Measurements from ENCODE around the gene ZG16.

DNA sequence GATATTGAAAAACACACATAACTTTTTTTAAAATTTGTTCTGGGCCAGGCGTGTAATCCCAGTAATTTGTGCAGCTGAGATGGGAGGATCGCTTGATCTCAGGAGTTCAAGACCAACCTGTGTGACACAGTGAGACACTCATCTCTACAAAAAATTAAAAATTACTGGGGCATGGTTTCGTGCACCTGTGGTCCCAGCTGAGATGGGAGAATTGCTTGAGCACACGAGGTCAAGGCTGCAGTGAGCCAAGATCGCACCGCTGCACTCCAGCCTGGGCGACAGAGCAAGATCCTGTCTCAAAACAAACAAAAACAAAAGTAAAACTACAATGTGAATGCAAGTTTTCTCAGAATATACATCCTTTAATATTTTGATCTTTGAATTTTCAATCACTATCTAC lies 47.4 kb upstream of the ZG16 start:
- TF ChIP-seq, protein P1, sequence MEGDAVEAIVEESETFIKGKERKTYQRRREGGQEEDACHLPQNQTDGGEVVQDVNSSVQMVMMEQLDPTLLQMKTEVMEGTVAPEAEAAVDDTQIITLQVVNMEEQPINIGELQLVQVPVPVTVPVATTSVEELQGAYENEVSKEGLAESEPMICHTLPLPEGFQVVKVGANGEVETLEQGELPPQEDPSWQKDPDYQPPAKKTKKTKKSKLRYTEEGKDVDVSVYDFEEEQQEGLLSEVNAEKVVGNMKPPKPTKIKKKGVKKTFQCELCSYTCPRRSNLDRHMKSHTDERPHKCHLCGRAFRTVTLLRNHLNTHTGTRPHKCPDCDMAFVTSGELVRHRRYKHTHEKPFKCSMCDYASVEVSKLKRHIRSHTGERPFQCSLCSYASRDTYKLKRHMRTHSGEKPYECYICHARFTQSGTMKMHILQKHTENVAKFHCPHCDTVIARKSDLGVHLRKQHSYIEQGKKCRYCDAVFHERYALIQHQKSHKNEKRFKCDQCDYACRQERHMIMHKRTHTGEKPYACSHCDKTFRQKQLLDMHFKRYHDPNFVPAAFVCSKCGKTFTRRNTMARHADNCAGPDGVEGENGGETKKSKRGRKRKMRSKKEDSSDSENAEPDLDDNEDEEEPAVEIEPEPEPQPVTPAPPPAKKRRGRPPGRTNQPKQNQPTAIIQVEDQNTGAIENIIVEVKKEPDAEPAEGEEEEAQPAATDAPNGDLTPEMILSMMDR (conservative IDR thresholded peaks at IDR 0.05 in 1 of 2, IDR thresholded peaks at IDR 0.05 in 1 of 2; ENCODE audit: extremely low read depth in 1 of 2, insufficient read depth in 1 of 2, low read depth in 1 of 2, low read length in 2 of 2) = no peak
- TF ChIP-seq EZH2 (IDR thresholded peaks at IDR 0.05; ENCODE audit: borderline replicate concordance, low read length) = no peak

Data from mammary epithelial cell (primary cell).